ENCODE results near the gene MYO7A.
A peak's percentile ranks its signal among the peaks of the same experiment; 100 is the strongest.

Gene MYO7A

DNA sequence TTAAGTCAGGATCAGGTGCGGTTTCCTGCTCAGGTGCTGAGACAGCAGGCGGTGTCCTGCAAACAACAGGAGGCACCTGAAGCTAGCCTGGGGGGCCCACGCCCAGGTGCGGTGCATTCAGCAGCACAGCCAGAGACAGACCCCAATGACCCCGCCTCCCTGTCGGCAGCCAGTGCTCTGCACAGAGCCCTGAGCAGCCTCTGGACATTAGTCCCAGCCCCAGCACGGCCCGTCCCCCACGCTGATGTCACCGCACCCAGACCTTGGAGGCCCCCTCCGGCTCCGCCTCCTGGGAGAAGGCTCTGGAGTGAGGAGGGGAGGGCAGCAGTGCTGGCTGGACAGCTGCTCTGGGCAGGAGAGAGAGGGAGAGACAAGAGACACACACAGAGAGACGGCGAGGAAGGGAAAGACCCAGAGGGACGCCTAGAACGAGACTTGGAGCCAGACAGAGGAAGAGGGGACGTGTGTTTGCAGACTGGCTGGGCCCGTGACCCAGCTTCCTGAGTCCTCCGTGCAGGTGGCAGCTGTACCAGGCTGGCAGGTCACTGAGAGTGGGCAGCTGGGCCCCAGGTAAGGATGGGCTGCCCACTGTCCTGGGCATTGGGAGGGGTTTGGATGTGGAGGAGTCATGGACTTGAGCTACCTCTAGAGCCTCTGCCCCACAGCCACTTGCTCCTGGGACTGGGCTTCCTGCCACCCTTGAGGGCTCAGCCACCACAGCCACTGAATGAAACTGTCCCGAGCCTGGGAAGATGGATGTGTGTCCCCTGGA, at the start of gene MYO7A:
Gene MYO7A (plus strand): TSS at position 327 of the 772 bp plus-strand sequence. CDS start 2,389 bp downstream, outside the sequence.
- peak; percentile 43 to 81 for DNase-seq

DNA sequence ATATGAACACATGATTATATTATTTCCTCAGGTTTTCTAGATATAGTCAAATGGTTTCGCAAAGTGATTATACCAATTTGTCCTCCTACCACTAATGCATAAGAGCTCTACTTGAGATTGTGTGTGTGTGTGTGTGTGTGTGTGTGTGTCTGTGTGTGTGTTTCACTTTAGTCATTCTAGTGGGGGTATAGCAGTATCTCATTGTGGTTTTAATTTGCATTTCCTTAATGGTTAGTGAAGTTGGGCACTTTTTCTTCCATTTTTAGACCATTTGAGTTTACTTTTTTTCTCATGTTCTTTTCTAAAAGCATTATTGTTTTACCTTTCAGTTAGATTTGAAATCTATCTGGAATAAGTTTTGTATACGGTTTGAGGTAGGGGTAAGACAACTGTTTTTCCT, 48.4 kb upstream of the MYO7A start:
- no peak for DNase-seq

DNA sequence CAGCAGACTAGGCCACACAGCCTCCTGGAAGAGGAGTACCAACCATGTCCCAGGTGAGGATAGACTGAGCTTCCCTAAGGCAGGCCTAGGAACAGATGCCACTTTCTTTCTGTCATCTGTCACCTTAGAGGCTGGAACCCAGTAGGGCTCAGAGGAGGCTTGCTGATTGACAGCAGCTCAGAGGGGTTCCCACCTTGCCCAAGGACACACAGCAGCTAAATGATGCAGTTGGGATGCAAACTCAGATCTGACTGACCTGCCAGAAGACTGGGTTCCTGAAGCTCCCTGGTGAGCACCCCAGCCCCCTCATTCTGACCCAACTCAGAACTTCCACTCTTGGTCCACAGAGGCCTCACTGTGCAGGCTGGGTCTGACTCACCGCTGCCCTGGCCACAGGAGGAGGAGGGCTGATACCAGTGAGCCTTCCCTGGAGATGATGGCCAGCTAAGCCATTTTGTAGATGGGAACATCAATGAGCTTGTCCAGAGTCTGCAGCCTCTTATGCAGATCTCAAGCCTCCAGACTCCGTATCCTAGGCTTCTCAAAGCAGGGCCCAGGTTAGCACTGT, 47.3 kb upstream of the MYO7A start:
- no peak for DNase-seq

DNA sequence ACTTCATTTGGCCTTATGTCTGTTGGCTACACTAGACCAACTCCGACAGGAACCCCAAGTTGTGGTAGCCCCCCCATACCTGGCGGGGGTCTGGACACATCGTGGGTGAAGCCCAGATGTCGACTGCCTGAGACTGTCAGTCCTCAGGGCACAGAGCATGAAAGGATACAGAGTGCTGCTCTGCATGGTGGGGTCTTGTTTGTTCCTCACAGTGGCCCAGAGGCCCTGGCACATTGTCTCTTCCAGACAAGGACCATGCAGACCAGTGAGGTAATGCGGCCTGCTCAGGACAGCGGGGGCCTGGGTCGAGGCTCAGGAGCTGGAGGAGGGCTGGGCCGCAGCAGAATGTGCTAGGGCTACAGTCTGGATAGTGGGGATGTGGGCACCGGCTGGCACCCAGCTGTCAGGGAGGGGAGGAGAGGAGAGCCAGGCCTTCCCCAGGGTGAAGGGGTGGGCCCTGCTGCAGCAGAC, 46.6 kb upstream of the MYO7A start:
- peak in 1 of 2 experiments; percentile 65 for DNase-seq

DNA sequence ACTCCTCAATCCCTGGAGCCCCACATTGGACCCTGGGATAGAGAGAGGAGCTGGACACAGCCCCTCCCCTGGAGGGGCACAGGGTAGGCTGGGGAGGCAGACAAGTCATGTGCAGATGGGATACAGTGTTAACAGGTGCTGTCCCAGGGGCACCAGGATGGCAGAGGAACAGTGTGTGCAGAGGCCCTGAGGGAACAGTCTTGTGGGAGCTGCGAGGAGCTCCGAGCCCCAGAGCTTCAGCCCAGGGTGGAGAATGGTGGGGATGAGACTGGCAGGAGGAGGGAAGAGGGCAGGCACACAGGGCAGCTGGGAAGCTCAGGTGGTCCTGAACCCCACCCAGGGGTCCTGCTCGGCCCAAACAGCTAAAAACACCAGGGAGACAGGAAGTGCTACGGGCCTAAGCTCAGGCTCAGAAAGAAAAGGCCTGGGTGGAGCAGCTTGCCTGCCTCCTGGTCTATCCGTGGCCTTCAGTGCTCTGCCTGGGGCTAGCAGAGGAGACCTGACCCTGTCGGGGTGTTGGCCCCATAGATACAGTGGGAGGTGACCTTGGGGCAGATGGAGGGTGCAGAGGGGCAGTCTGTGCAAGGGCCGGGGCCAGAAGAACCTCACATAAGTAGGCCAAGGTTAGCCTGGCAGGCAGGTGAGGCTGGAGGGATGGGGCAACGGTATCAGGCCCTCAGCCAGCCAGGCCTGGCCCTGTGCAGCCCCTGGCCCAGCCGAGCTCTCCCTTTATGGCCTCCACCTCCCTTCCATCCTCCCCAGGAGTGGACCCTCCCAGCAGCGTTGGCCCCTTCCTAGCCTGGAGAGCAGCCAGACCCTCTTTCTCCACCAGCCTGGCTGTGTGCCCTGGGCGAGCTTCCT, 45.8 kb upstream of the MYO7A start:
- no peak for DNase-seq

DNA sequence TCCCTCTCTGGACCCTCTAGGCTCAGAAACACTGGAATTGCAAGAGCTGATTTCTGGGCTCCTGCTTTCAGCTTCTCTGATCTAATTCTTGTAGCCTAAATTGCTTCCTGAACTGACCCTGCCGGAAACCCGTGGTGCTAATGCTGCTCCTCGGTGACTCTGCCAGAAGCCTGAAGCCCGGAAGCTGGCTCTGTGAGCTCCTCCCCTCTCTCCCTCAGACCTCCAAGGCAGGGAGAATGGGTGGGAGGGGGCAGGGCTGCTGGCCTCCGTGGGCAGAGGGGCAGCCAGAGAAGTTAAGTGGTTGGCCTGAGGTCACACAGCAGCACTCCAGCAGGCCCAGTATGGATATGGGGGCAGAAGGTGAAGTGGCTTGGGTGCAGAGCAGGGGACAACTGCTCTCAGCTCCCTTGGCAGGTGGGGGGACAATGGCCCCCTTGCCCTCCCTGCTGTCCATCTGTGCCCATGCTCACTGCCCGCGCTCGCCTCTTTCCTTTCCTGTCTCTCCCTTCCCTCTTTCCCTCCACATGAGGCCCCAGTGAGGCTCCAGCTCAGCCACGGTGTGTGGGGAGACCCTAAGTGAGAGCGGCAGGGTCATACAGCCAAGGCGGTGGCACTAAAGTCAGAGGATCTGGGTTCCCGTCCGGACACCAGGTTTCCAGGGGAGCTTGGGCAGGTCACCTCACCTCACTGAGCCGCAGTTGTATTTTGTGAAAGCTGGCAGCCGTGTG, 45.0 kb upstream of the MYO7A start:
- no peak for DNase-seq

DNA sequence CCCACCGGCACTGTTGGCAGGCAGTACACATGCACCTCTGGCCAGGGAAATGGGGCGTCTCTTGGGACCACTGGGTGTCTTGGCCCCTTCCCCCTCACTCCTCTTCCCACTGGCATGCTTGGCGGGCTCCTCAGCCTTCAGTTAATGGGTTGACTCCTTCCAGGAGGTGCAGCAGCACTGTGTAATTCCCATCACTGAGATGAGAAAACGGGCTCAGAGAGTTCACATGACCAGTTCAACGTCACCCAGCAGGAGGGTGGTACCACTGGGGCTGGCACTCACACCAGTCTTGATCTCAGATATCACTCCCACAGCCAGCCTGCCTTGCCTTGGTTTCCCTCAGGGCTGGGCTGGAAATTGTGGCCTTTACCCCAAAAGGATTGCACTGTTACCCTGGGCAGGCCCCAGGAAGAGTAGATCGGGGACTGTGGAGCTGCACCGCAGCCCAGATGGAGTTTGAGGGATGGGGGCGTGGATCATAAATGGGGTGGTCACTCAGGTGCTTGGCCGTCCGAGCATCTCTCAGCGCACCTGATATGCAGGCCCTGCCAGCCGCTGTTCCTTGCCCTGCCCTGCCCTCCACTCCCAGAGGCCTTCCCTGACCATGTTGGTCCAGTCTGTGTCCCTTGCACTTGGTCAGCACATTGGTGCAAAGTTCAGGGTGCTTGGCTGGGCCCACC, 44.3 kb upstream of the MYO7A start:
- DNase-seq = no peak

DNA sequence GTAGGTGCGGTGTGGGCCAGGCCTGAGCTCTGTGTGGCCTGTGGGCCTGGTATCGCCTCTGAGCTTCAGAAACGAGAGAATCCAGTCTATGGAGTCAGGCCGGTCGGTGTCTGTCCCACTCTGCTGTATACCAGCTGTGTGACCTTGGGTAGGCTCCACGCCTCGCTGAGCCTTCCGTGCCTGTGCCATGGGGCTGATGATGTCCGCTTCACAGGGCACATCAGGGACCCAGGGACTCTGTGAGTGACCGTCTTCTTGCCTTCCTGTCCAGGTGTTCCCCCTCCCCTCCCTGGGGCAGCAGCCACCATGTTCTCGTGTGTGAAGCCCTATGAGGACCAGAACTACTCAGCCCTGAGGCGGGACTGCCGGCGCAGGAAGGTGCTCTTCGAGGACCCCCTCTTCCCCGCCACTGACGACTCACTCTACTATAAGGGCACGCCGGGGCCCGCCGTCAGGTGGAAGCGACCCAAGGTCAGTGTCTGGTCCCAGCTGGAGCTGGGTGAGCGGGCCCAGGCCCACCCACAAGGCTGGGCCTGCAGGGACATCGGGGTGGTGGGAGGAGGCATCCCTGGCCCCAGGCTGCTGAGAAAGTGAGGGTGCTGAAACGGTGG, 43.4 kb upstream of the MYO7A start:
- no peak for DNase-seq

DNA sequence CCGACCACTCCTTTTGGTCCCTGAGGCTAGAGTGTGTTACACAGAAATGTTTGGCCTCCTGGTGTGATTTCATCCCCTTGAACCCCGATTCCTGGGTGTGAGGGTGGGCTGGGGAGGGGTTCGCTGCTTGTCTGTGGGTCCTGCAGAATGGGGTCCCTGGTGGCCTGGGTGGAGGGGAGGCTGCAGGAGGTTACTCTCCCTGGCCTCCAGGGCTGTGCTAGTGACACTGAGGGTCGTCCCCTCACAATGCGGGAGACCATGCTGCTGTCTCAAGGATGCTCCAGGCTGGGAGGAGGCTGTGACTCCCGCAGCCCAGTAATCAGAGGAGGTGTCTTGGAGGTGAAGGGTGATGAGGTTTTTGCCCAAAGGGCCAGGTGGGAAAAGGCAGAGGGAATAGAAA, 42.4 kb upstream of the MYO7A start:
- DNase-seq = no peak

DNA sequence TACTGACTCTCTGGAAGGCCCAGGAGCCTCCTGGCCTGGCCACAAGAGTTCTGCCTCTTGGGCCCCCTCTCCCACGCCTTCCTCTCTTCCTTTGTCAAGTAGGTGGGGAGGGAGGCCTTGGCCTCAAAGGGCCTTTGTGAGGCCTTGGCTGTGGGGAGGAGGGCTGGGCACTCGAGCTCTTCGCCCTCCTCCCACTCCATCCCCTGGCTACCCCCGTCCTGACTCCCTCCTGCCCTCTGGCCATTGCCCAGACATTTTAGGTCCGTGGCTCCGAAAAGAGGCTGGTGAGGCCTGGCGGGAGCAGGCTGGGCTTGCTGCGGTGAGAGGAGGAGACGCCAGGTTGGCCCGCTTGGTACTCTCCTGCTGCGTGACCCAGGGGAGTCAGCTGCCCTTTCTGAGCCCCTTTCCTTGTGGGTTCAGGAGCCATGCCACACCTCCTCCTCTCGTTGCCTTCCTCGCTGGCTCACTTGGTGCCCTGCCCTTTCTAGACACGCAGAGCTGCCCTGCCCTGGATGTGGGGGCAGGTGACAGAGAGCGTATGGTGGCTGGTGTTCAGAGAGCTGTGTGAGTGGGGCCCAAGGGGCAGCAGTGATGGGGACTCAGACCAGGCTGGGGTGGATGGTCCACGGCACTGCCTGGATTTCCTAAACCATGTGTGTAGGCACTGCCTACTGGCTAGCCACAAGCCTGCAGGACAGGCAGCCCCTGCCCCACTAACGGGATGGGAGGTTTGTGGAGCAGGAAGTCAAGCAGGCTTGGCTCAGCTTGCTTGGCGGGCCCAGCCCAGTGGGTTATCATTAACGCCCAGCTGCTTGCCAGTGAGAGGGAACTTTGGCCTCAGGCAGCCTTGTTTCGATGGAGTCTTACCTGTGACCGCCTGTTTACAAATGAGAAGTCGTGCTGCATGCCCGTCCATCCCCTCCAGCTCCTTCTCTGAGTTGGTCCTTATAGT, 41.2 kb upstream of the MYO7A start:
- DNase-seq = no peak

DNA sequence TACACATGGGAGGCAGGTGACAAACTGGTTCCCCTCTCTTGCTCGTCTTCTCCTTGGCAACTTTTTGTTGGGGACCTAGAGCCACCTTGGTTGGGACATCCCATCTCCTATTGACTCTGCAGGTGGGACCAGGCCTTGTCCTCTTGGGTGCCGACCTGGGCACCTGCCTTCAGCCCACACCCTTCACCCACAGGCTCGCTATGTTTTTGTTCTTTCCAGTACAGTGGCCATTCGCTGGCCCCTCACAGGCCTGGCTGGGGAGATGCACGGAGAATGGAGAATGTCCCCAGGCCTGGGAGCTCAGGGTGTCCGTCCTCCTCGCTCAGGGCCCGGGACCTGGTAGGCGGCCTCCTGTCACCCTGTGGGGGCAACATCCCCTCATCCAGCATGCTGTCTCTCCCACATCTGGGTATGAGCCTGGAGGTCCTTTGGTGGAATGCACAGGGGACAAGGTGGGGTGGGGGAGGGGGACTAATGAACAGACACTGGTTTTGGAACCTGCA, 40.3 kb upstream of the MYO7A start:
- no peak for DNase-seq

DNA sequence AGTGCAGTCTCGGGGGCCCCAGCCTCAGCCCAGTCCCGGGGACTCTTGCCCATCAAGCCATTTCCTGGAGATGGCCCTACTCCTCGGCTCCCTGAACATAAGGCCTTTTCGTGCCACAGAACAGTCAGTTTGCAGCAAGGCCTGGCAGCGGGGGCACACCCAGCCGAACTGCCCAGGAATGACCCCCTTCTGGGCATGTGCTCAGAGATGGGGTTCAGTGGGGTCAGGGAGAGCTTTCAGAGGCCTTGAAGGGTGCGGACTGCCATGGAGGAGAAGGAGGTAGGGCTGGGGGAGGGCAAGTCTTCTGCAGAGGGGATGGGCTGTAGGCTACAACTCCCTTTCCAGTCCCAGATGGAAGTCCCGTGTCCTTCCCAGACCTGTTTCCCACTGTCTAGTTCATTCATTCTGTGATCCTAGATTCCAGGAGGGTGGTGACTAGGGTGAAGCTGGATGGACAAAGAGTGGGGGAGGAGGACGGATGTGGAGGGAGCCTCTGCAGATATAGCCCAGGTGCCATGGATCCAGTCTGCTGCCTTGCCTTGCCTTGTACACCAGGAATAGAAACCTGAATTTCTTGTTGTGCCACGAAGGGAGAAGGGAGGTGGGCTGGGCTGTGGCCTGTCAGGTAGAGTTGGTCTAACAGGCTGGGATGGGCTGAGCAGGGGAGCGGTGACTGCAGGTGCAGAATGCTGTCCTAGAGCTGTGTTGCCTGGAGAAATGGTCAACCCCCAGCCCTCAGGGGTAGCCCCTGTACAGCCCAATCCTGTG, 39.6 kb upstream of the MYO7A start:
- no peak for DNase-seq

DNA sequence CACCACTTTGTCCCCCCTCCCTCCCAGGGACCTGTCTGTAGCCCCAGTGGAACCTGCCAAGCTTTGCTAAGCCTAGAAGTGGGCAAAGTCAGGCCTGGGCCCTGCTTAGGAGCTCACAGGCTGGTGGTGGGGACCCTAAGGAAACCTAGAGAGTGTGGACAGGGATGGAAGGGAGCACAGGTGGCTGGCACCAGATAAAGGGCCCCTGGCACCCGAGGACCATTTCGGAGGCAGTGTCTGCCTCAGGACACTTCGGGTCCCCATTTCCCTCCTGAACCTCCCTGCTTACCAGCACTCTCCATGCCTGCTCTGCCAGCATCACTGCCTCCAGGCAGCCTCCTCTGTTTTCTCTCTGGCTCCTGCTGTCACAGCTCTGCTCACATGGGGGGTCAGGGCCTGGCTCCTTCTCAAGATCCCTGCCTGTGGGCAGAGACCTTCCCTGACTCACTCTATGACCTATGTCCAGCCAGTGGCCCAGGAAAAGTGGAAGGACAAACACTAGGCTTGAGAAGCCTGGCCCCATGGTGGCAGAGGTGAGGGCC, 39.0 kb upstream of the MYO7A start:
- DNase-seq = no peak

DNA sequence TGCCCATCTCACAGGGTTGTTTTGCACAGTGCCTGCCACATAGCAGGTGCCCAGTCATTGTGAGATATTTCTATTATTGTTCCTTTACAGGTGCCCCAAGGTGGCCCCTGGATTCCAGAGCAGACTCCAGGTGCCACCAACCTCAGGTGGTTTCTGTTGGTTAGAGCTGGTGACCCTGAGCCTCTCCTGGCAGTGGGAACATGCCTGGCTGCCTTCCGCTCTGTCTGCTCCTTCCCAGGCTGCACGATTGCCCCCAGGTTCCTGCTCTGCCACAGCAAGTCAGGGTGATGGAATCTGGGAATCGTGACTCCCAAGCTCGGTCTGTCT, 38.0 kb upstream of the MYO7A start:
- no peak for DNase-seq

DNA sequence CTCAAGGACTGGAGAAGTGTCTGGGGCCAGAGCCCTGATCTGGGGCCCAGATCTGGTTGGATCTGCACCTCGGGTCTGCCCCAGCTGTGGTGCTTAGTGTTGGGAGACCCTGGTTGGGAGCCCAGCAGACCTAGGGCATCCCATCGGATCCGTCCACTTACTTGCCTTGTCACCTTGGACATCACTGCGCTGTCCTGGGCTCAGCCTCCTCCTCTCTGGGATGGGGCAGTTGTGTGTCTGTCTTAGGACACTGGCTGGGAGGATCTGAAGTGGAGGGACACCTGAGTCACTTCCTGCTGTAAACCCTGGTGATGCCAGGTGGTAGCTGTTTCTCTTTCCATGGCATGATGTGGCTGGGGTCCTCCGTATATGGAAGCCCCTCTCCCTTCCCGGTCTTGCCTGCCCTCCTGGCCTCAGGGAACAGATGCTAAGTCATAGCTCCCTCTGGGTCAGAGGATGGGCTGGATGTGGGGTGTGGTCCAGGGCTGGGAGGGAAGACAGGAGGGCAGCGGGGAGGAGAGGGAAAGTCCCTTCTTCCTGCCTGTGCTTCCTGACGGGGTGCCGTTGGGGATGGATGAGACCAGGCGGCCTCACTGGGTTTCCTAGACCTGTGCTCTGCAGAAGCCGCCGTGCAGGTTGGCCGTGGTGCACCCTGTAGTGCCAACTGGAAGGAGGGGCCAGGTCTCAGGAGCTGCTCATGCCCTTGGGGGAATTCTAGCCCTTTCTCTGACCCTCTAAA, 37.5 kb upstream of the MYO7A start:
- no peak for DNase-seq

DNA sequence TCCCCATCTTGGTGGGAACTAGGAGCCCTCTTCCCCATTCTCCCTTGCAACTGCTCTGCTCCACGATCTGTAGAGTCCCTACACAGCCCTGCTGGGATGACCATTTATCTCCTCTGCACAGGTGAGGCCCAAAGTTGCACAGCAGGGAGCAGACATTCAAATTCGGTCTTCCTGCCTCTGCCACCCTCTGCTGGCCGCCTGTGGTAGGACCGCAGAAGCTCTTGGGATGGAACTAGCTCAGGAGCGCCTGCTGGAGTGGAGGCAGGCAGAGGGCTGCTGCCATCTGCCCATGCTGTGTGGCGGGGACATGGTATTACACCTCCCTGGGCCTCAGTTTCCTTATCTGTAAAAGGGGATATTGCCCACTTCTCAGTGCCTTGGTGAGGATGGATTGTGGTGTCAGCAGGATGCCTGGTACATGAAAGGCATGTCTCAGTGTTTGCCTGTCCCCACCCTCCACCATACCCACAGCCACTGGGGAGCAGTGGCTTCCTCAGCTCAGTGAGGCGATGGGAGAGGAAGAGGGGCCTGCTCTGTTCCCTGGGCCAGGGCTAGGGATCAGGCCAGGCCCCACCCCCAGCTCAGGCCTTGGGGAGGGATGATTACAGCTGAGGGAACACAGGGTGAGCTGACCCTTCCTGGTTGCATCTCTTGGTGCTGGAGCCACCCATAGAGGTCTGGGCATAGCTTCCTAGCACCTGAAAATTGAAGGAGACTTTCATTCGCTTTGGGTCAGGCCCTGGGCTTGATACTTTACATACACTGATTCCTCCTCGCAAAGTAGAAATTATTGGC, 36.7 kb upstream of the MYO7A start:
- DNase-seq = peak; percentile 26 to 67

DNA sequence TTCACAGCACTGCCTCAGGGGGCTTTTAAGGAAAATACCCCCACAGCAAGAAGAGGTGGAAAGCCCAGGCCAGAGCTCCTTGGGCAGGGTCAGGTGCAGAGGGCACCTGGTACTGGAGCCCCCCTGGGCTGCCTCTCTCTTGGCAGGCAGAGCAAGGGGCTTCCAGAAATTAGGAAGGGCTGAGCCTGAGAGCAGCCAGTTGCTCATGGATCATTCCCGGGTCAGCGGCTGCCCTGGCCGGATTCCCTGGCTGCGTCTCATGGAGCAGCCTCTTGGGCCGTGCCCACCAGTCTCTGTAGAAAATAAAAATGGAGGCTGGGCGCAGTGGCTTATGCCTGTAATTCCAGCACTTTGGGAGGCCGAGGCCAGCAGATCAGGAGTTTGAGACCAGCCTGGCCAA, 35.7 kb upstream of the MYO7A start:
- no peak for DNase-seq
